HepG2 (cell line): ENCODE results near the gene SREBF1. TPM values are rescaled to one million over a fixed set of nuclear protein-coding genes. Genes with fewer than 3 reads are reported as not detected.

ENCODE experiments used
- ATAC-seq: fragments of 200-7000 bp; cut with Tn5 transposase; 3 replicates; pipeline ENCODE4 v1.9.1; 2020; ENCODE audit warnings: mild to moderate bottlenecking, moderate library complexity
- BruUV-seq: library from RNA; stranded (reverse); fragments of 400-500 nt; replicated peaks from 2 replicates; lab custom pipeline; 2021; lab: Mats Ljungman, UMichigan
- CTCF ChIA-PET: fragments of 300-600 bp; formaldehyde crosslinking; extraction: SDS; loops from one replicate; lab custom pipeline; 2021; ENCODE audit warnings: low total read pairs, inconsistent platforms, low intra/inter-chr PET ratio; lab: Yijun Ruan, JAX
- POLR2A ChIA-PET: fragments of 350-600 bp; sonication (Branson Sonifier 250); formaldehyde crosslinking; loops from one replicate; lab custom pipeline; 2020; ENCODE audit warnings: antibody characterized with exemption, inconsistent platforms; lab: Yijun Ruan, JAX
- DNase-seq: peaks from one replicate; pipeline ENCODE4 v3.0.0-alpha.2; 2015; ENCODE audit warnings: low spot score
- FAIRE-seq: peaks from 3 replicates; lab custom pipeline; 2011; peaks lifted over from hg19 to GRCh38; lab: Jason Lieb, UNC
- H2AFZ ChIP-seq: one replicate; pipeline ENCODE4 v1.6.1; 2011; ENCODE audit warnings: low read length, inconsistent platforms
- H3K27ac ChIP-seq: fragments of 300-600 bp; 3 replicates; pipeline ENCODE4 v1.8.0; 2011; ENCODE audit warnings: mixed run types, mild to moderate bottlenecking, mixed read lengths, low read length, inconsistent platforms; ENCODE audit not compliant: insufficient read depth; ENCODE audit errors: extremely low read length
- H3K27me3 ChIP-seq, 2 experiments: fragments of 200-600 bp in 1 of 2; 2 replicates in 1 of 2; 3 replicates in 1 of 2; pipeline versions ENCODE4 v1.6.0 to v1.8.0; 2011; ENCODE audit warnings: low read length in 2 of 2, mild to moderate bottlenecking in 2 of 2, moderate library complexity in 2 of 2, inconsistent platforms in 1 of 2; ENCODE audit not compliant: insufficient read depth in 2 of 2, control insufficient read depth in 1 of 2
- H3K36me3 ChIP-seq, 2 experiments: fragments of 200-600 bp in 1 of 2; replicated peaks in 1 of 2; 2 replicates in 1 of 2; 3 replicates in 1 of 2; pipeline versions ENCODE4 v1.5.1 to v1.8.0; 2011; ENCODE audit warnings: low read length in 2 of 2, inconsistent platforms in 1 of 2; ENCODE audit not compliant: insufficient read depth in 2 of 2, control insufficient read depth in 1 of 2
- H3K4me1 ChIP-seq: 2 replicates; pipeline ENCODE4 v1.5.1; 2012; ENCODE audit warnings: low read length, inconsistent platforms; ENCODE audit not compliant: insufficient read depth
- H3K4me2 ChIP-seq: 2 replicates; pipeline ENCODE4 v1.6.0; 2011; ENCODE audit warnings: low read depth, low read length, inconsistent platforms
- H3K4me3 ChIP-seq, 3 experiments: fragments of 200-600 bp in 1 of 3; sonication (generic), shearing (Covaris generic) in 1 of 3; replicated peaks in 1 of 3; 2 replicates each; pipeline ENCODE4 v1.5.1; 2011 to 2016; ENCODE audit warnings: low read length in 3 of 3, inconsistent platforms in 2 of 3, low read depth in 2 of 3, mild to moderate bottlenecking in 2 of 3, control low read depth in 1 of 3, mixed read lengths in 1 of 3; ENCODE audit not compliant: insufficient read depth in 1 of 3
- H3K79me2 ChIP-seq: one replicate; pipeline ENCODE4 v1.6.1; 2011; ENCODE audit warnings: low read length, inconsistent platforms; ENCODE audit not compliant: insufficient read depth
- H3K9ac ChIP-seq: 2 replicates; pipeline ENCODE4 v1.6.0; 2011; ENCODE audit warnings: mild to moderate bottlenecking, low read depth, low read length, inconsistent platforms; ENCODE audit not compliant: insufficient read depth
- H3K9me3 ChIP-seq: 2 replicates; pipeline ENCODE4 v1.5.1; 2012; ENCODE audit warnings: mild to moderate bottlenecking, low read length
- H4K20me1 ChIP-seq: 2 replicates; pipeline ENCODE4 v1.6.0; 2011; ENCODE audit warnings: inconsistent platforms, mild to moderate bottlenecking, low read length, moderate library complexity; ENCODE audit not compliant: insufficient read depth
- GABPA ChIP-seq, 2 experiments: IDR thresholded peaks; 2 replicates each; pipeline ENCODE4 v1.6.1; 2011 to 2016; ENCODE audit warnings: low read depth in 2 of 2, low read length in 1 of 2, missing biosample characterization in 1 of 2, missing genetic modification characterization in 1 of 2
- HBP1 ChIP-seq: IDR thresholded peaks from 2 replicates; pipeline ENCODE4 v1.6.1; 2016; ENCODE audit warnings: low read depth, control low read depth
- HNRNPH1 ChIP-seq: fragments of 200-400 bp; formaldehyde crosslinking; optimal IDR thresholded peaks from 2 replicates; pipeline ENCODE3; 2017; ENCODE audit warnings: mild to moderate bottlenecking, low read depth, low read length
- HOMEZ ChIP-seq: IDR thresholded peaks from 2 replicates; pipeline ENCODE4 v1.6.1; 2016; ENCODE audit warnings: low read depth
- JARID2 ChIP-seq: sonication (generic); formaldehyde crosslinking; IDR thresholded peaks from 2 replicates; pipeline ENCODE4 v1.8.1; 2023; ENCODE audit warnings: missing genetic modification reagents, inconsistent platforms; ENCODE audit not compliant: insufficient replicate concordance
- NFE2L2 ChIP-seq: fragments of 150-350 bp; IDR thresholded peaks from 2 replicates; pipeline ENCODE4 v1.6.1; 2014; ENCODE audit warnings: low read length
- NFIB ChIP-seq: sonication (generic); formaldehyde crosslinking; IDR thresholded peaks from 2 replicates; pipeline ENCODE4 v1.9.0; 2021; ENCODE audit warnings: missing genetic modification reagents, mild to moderate bottlenecking, borderline replicate concordance
- SMARCC2 ChIP-seq: fragments of 450-650 bp; IDR thresholded peaks from 2 replicates; pipeline ENCODE4 v1.6.1; 2017; ENCODE audit warnings: antibody characterized with exemption, mild to moderate bottlenecking
- ZBTB20 ChIP-seq: sonication (generic); formaldehyde crosslinking; IDR thresholded peaks from 2 replicates; pipeline ENCODE4 v1.8.1; 2023; ENCODE audit warnings: missing genetic modification reagents, low read depth, mild to moderate bottlenecking, borderline replicate concordance
- ZBTB7B ChIP-seq: sonication (generic); formaldehyde crosslinking; IDR thresholded peaks from 2 replicates; pipeline ENCODE4 v1.4.0; 2020; ENCODE audit warnings: missing genetic modification reagents
- ZNF44 ChIP-seq: sonication (generic); formaldehyde crosslinking; IDR thresholded peaks from 2 replicates; pipeline ENCODE4 v1.5.1; 2020; ENCODE audit warnings: mild to moderate bottlenecking, missing genetic modification reagents
- ZNF564 ChIP-seq: sonication (generic); formaldehyde crosslinking; IDR thresholded peaks from 2 replicates; pipeline ENCODE4 v1.8.1; 2023; ENCODE audit warnings: mild to moderate bottlenecking, missing genetic modification reagents
- ZNF703 ChIP-seq: sonication (generic); formaldehyde crosslinking; IDR thresholded peaks from 2 replicates; pipeline ENCODE4 v1.5.1; 2020; ENCODE audit warnings: missing genetic modification reagents, mild to moderate bottlenecking, moderate library complexity, borderline replicate concordance
- WGBS: methylation state at CpG from one replicate; pipeline ENCODE4 v1.1.6; 2017; ENCODE audit warnings: low lambda C conversion rate; 5-methylcytosine and 5-hydroxymethylcytosine counted together
- in situ Hi-C: cut with HindIII; loops from 2 replicates; pipeline ENCODE4 v1.10.0; 2017; ENCODE audit warnings: low pct_unique_long_range_greater_than_20kb; ENCODE audit not compliant: extremely low pct_ligation_motif_present
- intact Hi-C: fragments of 100-400 bp; cut with micrococcal nuclease; formaldehyde crosslinking; loops from one replicate; pipeline ENCODE4 v1.10.0; 2022; ENCODE audit not compliant: unreplicated experiment
- polyA plus RNA-seq, 8 experiments: library from polyadenylated mRNA; depleted of rRNA in 3 of 8; stranded (reverse) in 7 of 8; unstranded in 1 of 8; fragments of >200 nt; fragmentation: Illumina TruSeq in 4 of 8; extraction: Trizol in 4 of 8; gene quantifications; 2 replicates each; pipeline versions ENCODE4 v1.2.1 to v1.2.3, GENCODE V29; 2011 to 2016; ENCODE audit warnings: low read depth in 4 of 8, missing spikeins in 1 of 8, mixed read lengths in 1 of 8; ENCODE audit not compliant: insufficient read depth in 1 of 8
- total RNA-seq, 5 experiments: library from RNA; depleted of rRNA; stranded (reverse); fragments of >200 nt; fragmentation: Illumina TruSeq; extraction: Trizol; gene quantifications; 2 replicates each; pipeline ENCODE4 v1.2.3, GENCODE V29; 2016; ENCODE audit warnings: low read depth in 1 of 5
- TF ChIP-seq, protein P1 (sequence below): IDR thresholded peaks from 2 replicates; pipeline ENCODE4 v1.6.1; 2016; ENCODE audit warnings: missing biosample characterization, missing genetic modification reagents, low read depth

The SREBF1 gene
- total and polyA plus RNA-seq, 2 of the 13 experiments (the other 11 are each of a cell fraction or from before 2014, with no cell fraction given), result 34.3 to 38.0 TPM

DNA sequence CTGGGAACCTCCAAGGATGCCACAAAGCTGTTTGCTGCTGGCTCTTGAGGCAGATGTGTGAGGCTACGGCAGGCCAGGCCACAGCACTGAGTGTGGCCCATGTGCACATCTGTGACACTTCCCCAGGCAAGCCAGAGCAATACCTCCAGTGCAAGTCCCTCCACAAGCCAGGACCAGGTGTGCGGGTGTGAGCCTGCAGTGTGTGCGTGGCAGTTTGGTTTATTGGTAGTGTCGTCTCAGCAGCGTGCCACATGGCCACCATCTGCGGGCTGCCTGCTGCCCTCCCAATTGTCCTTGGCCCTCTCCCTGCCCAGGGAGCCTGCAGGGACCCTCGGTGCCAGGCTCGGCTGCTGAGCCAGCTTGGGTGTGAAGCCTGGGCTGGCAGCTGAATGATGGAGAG is 9.9 kb upstream of the SREBF1 start:
- TF ChIP-seq ZBTB20 (CRISPR knock-in tag) (no peak), JARID2 (CRISPR knock-in tag) (no peak), SMARCC2 (no peak), ZNF44 (no peak)
- FAIRE-seq (no peak), DNase-seq (no peak), ATAC-seq (no peak)
- POLR2A ChIA-PET, result interaction anchor here (6.4 kb wide), 1 partner anchor 9 kb away, joined by 51 read pairs; the partner anchor contains the start of gene SREBF1
- H2AFZ ChIP-seq, result no peak overlapping the region
- H3K9ac ChIP-seq, result no peak overlapping the region
- H3K79me2 ChIP-seq, result no peaks in the 10 kb centered on the region
- no peaks in the 10 kb centered on the region for H4K20me1 ChIP-seq
- no peak overlapping the region for H3K4me3 ChIP-seq
- H3K36me3 ChIP-seq, result no peaks in the 10 kb centered on the region
- H3K27me3 ChIP-seq, result no peaks in the 10 kb centered on the region; a peak in 2 of 5 replicates
- H3K9me3 ChIP-seq, result no peaks in the 10 kb centered on the region
- intact Hi-C loops, result no loop called here
- H3K27ac ChIP-seq, result no peak overlapping the region
- CTCF ChIA-PET, result no interaction called here
- no TSS peak for BruUV-seq
- WGBS, result no CpG with 5 or more reads among the region's 8 CpGs
- in situ Hi-C loops, result no loop called here
- H3K4me1 ChIP-seq, result peaks cover 62% of the 10 kb centered on the region
- no peak overlapping the region for H3K4me2 ChIP-seq

DNA sequence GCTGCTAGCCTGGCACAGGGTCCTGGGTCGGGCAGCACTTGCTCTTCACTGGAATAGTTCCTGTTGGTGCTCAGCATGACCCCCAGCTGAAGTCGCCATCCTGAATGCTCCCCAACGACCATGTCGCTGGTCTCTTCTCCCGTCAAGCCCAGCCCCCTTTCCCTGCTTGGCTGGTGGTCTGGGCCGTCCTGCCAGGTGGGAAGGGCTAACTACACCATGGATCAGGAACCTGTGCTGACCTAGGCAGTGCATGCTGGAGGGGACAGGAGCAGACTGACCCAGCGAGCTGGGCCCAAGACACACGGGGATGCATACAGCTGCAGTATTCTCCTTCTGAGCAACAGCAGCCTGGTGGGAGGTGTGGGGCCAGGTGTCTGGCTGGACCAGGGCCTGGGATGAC is 9.2 kb upstream of the SREBF1 start:
- peaks cover 68% of the 10 kb centered on the region for H3K4me1 ChIP-seq
- H4K20me1 ChIP-seq, result no peaks in the 10 kb centered on the region
- in situ Hi-C loops, result no loop called here
- H3K4me2 ChIP-seq, result no peak overlapping the region
- TF ChIP-seq ZNF703 (CRISPR knock-in tag), result no peak
- no peak for TF ChIP-seq ZNF564 (CRISPR knock-in tag)
- no peak for TF ChIP-seq ZBTB7B
- TF ChIP-seq HNRNPH1, result no peak
- TF ChIP-seq GABPA (IDR thresholded peaks at IDR 0.05; ENCODE audit: low read depth, low read length), result no peak
- TF ChIP-seq GABPA (CRISPR knock-in tag; IDR thresholded peaks at IDR 0.05; ENCODE audit: low read depth), result no peak
- no peak for TF ChIP-seq HOMEZ
- TF ChIP-seq, protein P1, sequence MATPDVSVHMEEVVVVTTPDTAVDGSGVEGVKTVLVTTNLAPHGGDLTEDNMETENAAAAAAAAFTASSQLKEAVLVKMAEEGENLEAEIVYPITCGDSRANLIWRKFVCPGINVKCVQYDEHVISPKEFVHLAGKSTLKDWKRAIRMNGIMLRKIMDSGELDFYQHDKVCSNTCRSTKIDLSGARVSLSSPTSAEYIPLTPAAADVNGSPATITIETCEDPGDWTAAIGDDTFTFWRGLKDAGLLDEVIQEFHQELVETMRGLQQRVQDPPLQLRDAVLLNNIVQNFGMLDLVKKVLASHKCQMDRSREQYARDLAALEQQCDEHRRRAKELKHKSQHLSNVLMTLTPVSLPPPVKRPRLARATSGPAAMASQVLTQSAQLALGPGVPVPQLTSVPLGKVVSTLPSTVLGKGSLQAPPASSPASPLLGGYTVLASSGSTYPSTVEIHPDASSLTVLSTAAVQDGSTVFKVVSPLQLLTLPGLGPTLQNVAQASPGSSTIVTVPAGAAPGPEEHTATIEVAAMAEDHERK (CRISPR knock-in tag), result no peak
- no peak for TF ChIP-seq NFIB (CRISPR knock-in tag)
- TF ChIP-seq HBP1, result no peak
- no peak for TF ChIP-seq NFE2L2
- intact Hi-C loops, result no loop called here
- POLR2A ChIA-PET, result interaction anchor here (0.6 to 6.4 kb wide), 3 partner anchors 8 to 34 kb away, joined by 4 to 51 read pairs (median 5); partner anchors contain the start of gene SREBF1
- no peak for DNase-seq
- H3K4me3 ChIP-seq, result no peak overlapping the region
- H2AFZ ChIP-seq, result no peak overlapping the region
- WGBS, result 75% methylated on average over 5 of the region's 8 CpGs
- BruUV-seq, result no TSS peak
- no peak for ATAC-seq
- no peaks in the 10 kb centered on the region; a peak in 2 of 5 replicates for H3K27me3 ChIP-seq
- H3K36me3 ChIP-seq, result no peaks in the 10 kb centered on the region
- no peak for FAIRE-seq
- CTCF ChIA-PET, result no interaction called here
- no peak overlapping the region for H3K27ac ChIP-seq
- H3K9ac ChIP-seq, result no peak overlapping the region
- no peaks in the 10 kb centered on the region for H3K9me3 ChIP-seq
- no peaks in the 10 kb centered on the region for H3K79me2 ChIP-seq
